ENCODE data around the gene RABGAP1. TPM values are rescaled to one million over a fixed set of nuclear protein-coding genes. Genes with fewer than 3 reads are reported as not detected.

Gene RABGAP1
- total RNA-seq, 2 donors from 2014 or later = 38.0 to 40.8 TPM

DNA sequence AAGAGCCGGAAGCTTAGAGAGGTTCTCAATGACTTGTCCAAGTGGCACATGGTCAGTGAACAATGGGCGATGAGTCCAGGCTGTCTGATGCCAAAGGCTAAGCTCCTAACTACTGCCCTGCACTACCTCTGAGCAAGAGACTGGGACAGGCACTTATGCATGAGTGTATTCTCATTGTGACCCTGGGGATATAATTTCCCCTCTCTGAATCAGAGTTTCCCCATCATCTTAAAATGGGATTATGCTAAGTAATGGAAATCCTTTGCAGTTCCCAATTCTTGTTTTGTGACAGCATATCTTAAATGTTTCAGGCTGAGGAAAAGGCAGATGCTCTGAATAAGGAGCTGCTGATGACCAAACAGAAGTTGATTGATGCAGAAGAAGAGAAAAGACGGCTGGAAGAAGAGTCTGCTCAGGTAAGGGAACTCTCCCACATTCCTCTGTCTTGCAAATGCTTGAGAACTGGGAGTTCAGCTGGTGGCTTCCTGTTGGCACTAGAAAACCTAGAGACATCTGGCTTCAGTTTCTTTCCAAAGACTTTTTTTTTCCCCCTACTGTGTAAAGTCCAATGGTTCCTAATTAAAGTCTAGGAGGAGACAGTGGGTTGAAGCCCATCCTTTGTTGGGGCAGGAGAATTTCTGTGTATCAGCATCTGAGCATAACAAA is 156.7 kb downstream of the RABGAP1 start:
- intact Hi-C loops (cut with DNase I) = loop anchor here in 1 of 2 donors (10.0 kb wide), 1 partner anchor 247 kb away; no protein-coding TSS in a partner anchor
- DNase-seq (no peak), ATAC-seq (no peak)

DNA sequence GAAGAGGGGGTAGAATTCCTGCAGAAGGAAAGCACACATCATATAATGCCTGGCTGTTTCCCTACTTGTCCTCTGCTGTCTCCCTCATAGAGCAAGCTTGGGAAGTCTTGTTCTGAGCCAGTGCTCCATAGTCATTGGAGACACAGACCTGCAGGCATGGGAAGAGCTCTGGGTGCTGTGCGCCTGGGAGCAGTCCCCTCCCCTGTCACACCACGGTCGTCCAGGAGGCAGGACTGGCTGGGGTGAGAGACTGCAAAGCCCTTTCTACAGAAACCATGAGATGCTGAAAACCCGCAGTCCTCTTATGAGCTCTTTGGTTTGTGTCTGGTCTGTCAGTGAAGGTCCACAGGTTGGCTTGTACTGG is 157.3 kb downstream of the RABGAP1 start:
- intact Hi-C loops (cut with DNase I) = loop anchor here in 1 of 2 donors (10.0 kb wide), 1 partner anchor 247 kb away; no protein-coding TSS in a partner anchor

GRCh38 chr9:123099042-123099441 is 158.2 kb downstream of the RABGAP1 start:
- no peak for DNase-seq
- intact Hi-C loops (cut with DNase I) = loop anchor here in 1 of 2 donors (10.0 kb wide), 1 partner anchor 246 kb away; no protein-coding TSS in a partner anchor
- ATAC-seq = no peak

More for the DNA sequence above, 157.3 kb downstream of the RABGAP1 start:
- ATAC-seq (no peak), DNase-seq (no peak)

DNA sequence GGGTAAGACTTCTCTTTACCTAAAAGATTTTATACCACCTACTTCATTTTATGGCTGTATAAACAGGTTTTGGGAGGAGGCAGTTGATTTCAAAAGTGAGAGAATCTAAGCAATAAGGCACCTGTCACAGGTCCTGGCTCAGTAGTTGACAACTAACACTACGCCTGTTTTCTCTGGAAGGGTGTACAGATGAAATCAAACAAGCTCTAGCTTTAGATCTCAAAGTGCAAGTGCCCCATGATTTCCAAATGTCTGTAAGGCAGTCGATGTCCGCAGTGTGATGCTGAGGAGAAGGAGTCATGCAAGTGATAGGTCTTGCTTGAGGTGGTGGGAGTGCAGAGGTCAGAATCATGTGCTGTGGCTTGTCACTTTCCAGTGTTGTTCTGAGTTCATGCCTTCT is 158.7 kb downstream of the RABGAP1 start:
- intact Hi-C loops (cut with DNase I) = loop anchor here in 1 of 2 donors (10.0 kb wide), 1 partner anchor 245 kb away; no protein-coding TSS in a partner anchor
- no peak for ATAC-seq
- no peak for DNase-seq

DNA sequence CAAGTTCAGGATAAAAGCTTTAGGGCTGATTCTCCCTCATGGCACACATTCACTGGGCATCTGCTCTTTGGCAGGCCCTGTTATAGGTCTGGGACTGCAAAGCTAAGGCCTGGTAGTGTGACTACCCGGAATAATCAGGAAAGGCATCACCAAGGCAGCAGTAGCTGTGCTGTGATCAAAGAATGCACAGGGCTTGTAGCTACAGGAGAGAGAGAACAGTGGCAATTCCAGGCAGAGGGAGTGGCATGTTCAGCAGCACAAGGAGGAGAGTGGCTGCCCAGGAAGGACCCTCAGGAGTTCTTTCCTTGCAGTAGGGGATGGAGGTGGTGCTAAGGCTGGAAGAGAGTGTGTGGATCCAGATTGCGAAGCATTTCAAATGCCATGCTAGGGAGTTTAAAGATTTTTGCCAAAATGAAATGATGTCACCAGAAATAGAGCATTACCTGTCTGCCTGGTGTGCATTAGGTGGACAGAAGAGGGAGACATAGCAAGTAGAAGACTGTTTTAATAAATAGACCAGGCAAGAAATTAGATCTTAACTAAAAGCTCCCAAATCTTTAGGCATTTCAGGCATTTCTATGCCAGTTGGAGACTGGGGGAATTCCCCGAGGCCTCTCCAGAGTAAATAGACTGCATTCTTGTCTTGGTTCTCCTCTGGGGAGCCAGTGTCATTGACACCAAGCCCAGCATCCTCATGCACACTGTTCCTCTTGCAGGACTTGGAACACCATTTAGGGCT is 161.7 kb downstream of the RABGAP1 start:
- intact Hi-C loops (cut with DNase I) = no loop called here
- ATAC-seq (peak in 1 of 2 donors; percentile 30), DNase-seq (no peak)

DNA sequence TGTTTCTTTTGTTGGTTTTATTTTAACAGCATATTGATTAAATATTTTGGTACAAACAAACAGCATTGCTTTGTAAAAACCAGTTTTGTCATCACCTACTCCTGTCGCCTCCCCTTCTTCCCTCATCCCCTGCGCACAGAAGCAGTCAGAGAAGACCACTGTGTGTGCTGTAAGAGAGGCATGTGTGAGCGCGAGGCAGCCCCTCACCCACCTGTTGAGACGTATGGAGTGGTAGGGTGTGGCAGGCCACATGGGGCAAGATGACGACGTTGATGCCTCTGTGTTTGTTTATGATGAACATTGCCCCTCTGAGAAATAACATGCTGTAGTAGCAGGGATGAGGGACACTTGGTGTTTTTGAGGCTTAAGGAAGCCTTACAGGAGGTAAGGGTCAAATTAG is 164.0 kb downstream of the RABGAP1 start:
- DNase-seq (no peak), ATAC-seq (no peak)
- intact Hi-C loops (cut with DNase I) = no loop called here

- DNase-seq (no peak), ATAC-seq (no peak)
- intact Hi-C loops (cut with DNase I) = no loop called here
These were observed 164.7 kb downstream of the RABGAP1 start for GRCh38 chr9:123105490-123105889.

GRCh38 chr9:123107639-123108285 is 166.9 kb downstream of the RABGAP1 start:
- intact Hi-C loops (cut with DNase I) = no loop called here

GRCh38 chr9:123108976-123109375 is 168.2 kb downstream of the RABGAP1 start:
- intact Hi-C loops (cut with DNase I) = no loop called here
- DNase-seq (no peak), ATAC-seq (no peak)

More at GRCh38 chr9:123107639-123108285, 166.9 kb downstream of the RABGAP1 start:
- no peak for ATAC-seq
- DNase-seq = no peak

DNA sequence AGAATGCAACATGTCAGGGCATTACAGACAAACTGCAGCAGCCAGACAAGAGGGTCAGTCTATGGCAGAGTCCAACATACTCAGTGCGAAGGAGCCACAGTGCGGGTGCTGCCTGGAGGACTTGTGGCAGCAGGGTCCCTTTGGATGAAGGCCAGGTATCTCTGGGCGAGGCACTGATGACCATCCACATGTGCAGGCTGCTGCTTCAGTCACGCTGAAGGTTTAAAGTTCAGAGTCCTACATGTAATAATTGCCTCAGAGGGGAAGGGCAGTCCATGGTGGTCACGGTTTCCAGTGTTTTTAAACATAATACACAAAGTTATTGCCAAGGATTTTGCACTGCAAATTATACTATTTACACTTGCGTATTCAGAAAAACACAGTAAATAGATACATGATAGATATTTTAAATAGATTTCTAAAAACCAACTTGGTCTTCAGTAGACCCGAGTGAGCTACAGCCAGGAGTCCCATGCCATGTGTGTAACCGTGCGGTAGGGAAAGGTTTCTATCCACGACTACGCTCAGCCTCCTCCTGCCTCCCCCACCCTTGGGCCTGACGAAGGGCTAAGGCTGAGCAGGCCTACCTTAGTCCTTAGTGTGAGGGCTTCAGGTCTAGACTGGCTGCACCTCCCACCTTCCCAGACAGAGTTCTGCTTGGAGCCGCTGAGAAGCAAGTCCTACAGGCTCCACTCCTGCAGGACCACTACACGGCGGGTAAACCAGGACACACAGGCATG is 168.9 kb downstream of the RABGAP1 start:
- ATAC-seq (no peak), DNase-seq (no peak)
- intact Hi-C loops (cut with DNase I) = no loop called here

DNA sequence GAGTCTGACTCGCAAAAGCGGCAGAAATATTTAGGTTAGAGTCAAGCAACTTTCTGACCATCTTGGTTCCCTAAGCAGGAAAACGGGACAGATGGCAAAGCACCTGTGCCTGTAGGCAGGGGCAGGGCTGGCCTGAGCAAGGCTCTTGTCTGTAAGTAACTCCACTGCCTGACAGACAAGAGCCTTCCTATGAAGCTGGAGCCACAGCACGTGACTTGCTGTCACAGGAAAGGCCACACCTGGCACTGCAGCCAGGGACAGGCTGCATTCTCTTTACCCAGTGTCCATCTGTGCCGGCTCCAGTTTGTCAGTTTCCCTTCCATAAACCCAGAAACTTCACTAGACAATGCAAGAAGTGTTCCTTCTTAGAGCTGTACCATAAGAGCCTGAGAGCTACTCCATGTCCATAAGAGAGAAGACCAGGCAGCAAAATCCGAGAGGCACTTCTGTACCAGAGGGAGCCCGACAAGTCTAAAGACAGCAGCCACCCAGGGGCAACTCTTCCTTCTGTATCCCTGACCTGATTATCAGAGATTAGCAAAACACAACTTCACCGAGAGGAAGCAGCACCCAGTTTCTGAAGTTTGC is 170.7 kb downstream of the RABGAP1 start:
- ATAC-seq (peak; percentile 20), DNase-seq (no peak)
- intact Hi-C loops (cut with DNase I) = no loop called here

DNA sequence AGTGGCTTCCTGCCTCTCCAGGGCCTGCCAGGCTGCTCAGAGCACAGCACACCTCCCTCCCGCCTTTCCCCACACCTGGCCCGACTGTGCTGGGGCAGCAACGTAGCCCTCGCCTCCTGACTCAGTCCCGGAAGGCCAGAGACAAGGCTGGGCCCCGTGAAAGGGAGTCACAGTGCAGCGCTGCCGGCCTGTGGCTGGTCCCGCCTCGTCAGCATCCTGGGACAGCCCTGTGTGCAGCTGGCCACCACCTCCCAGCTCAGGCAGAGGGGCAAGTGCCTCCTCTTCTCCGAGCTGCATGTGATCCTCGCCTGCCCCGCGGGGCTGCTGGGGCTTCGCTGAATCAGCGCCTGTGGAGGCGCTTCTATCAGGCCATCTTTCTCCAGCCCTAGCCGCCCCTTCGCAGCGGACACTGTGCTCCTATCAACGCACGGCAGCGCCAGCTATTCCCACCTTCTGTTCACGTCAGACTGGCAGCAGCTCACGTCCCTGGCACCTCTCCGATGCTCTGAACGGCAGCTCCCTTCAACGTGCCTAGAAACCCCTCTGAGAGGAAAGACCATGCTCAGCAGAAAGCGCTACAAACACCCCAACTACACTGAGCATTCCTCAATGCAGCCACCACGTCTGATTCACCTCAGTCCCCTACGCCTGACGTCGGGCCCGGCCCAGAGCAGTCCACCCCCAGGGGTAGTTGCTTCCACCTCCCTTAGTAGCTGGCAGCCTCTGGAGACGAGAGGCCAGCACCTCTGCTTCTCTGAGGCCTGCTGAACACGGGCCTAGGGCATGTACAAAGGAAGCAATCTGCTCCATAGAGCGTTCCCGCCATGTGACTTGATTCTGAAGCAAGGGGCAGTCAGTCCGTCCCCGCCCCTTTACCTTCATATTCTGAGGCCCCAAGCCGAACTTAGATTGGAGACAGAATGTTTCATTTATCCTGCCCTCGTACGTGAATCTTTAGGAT is 171.5 kb downstream of the RABGAP1 start:
- intact Hi-C loops (cut with DNase I) = no loop called here

GRCh38 chr9:123113185-123113584 is 172.4 kb downstream of the RABGAP1 start:
- no peak for DNase-seq
- ATAC-seq = no peak
- intact Hi-C loops (cut with DNase I) = no loop called here

More for the DNA sequence above, 171.5 kb downstream of the RABGAP1 start:
- peak; percentile 71 to 76 for ATAC-seq
- peak; percentile 41 for DNase-seq

DNA sequence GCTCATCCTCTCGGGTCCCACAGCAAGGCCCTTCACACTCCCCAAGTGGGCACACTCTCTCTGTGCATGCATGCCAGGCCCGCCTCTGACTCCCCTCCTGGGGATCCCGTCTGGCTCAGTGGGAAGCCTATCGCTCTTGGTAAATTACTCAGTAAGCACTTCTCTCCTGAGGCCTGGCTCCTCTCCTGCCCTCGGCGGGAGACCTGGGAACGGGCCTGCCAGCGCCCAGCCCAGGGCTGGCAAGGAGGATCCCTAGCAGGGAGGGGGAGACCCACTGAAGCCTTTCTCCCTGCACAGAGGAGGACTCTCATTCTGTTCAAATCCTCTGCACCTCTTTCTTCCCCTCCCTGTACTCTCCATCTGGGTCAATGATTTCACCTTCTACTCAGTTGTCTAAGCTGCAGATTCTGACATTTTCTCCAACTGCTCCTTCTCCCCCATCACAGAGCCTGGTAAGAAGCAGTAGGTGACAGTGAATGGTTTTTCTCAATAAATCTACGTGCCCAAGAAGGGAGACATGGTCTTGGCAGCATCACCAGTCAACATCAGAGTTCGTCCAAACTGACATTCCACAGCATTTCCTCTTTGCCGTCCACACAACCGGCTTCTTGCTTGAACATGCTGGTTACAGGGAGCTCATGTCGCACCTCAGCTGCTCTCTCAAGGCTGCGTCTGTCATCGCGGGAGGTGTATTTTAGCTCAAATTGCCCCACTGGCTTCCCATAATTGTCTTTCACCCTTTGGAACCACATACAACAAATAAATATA is 174.5 kb downstream of the RABGAP1 start:
- intact Hi-C loops (cut with DNase I) = no loop called here
- ATAC-seq (no peak), DNase-seq (no peak)

GRCh38 chr9:123116036-123116435 is 175.2 kb downstream of the RABGAP1 start:
- intact Hi-C loops (cut with DNase I) = no loop called here
- ATAC-seq = no peak
- no peak for DNase-seq

GRCh38 chr9:123119566-123119965 is 178.7 kb downstream of the RABGAP1 start:
- intact Hi-C loops (cut with DNase I) = no loop called here
- DNase-seq (no peak), ATAC-seq (peak; percentile 30 to 67)

- intact Hi-C loops (cut with DNase I) = loop anchor here in 1 of 2 donors (10.0 kb wide), 1 partner anchor 105 kb away; no protein-coding TSS in a partner anchor
- ATAC-seq (no peak), DNase-seq (no peak)
These were observed 179.3 kb downstream of the RABGAP1 start for GRCh38 chr9:123120131-123120530.
